Cerebellar cortex (tissue), 1 donor: ENCODE measurements around the gene NUDT1.

Experiments
- DNase-seq: peaks from one replicate; pipeline ENCODE4 v3.0.0-alpha.2; 2015; ENCODE audit warnings: low spot score

Gene NUDT1

GRCh38 chr7:2248984-2249694 lies 7.1 kb downstream of the NUDT1 start:
- DNase-seq = peak; percentile 50

GRCh38 chr7:2249744-2250323 lies 7.8 kb downstream of the NUDT1 start:
- no peak for DNase-seq

- DNase-seq = no peak
Observed at GRCh38 chr7:2251381-2251780, 9.4 kb downstream of the NUDT1 start.

GRCh38 chr7:2251841-2252771 lies 10.1 kb downstream of the NUDT1 start:
- DNase-seq = no peak

GRCh38 chr7:2253021-2253420 lies 11.0 kb downstream of the NUDT1 start:
- DNase-seq = no peak

- no peak for DNase-seq
Observed at GRCh38 chr7:2253525-2254244, 11.7 kb downstream of the NUDT1 start.

GRCh38 chr7:2254429-2255144 lies 12.6 kb downstream of the NUDT1 start:
- DNase-seq = no peak

- DNase-seq = no peak
Observed at GRCh38 chr7:2255145-2256139, 13.4 kb downstream of the NUDT1 start.

GRCh38 chr7:2256306-2257045 lies 14.4 kb downstream of the NUDT1 start:
- DNase-seq = peak; percentile 57

GRCh38 chr7:2257046-2257551 lies 15.1 kb downstream of the NUDT1 start:
- no peak for DNase-seq

GRCh38 chr7:2257651-2258050 lies 15.6 kb downstream of the NUDT1 start:
- DNase-seq = no peak

- no peak for DNase-seq
Observed at GRCh38 chr7:2258661-2259365, 16.8 kb downstream of the NUDT1 start.

- DNase-seq = no peak
Observed at GRCh38 chr7:2259480-2259879, 17.5 kb downstream of the NUDT1 start.

- DNase-seq = peak; percentile 46
Observed at GRCh38 chr7:2260820-2261219, 18.8 kb downstream of the NUDT1 start.

- no peak for DNase-seq
Observed at GRCh38 chr7:2261611-2262010, 19.6 kb downstream of the NUDT1 start.

GRCh38 chr7:2263176-2263575 lies 21.1 kb downstream of the NUDT1 start:
- no peak for DNase-seq

- no peak for DNase-seq
Observed at GRCh38 chr7:2264158-2264557, 22.1 kb downstream of the NUDT1 start.

- no peak for DNase-seq
Observed at GRCh38 chr7:2266911-2267310, 24.9 kb downstream of the NUDT1 start.
